HepG2 (cell line): Measurements from ENCODE around the gene NT5C1B.
"Not testable (repeated sequence)": the region's sequence is repeated elsewhere in the genome, so short reads cannot be mapped to it uniquely, and the experiment has no call there.

Source experiments
- ARNT ChIP-seq: fragments of 450-650 bp; IDR thresholded peaks from 2 replicates; pipeline ENCODE4 v1.6.1; 2017
- CBFB ChIP-seq: sonication (generic); formaldehyde crosslinking; IDR thresholded peaks from 2 replicates; pipeline ENCODE4 v1.4.0; 2020; ENCODE audit warnings: missing genetic modification reagents
- CTCF ChIP-seq: sonication (generic); formaldehyde crosslinking; IDR thresholded peaks from 2 replicates; pipeline ENCODE4 v1.5.0; 2020; ENCODE audit warnings: mild to moderate bottlenecking, missing genetic modification reagents, moderate library complexity
- HMGXB4 ChIP-seq, 2 experiments: sonication (generic) in 1 of 2; formaldehyde crosslinking in 1 of 2; IDR thresholded peaks; 2 replicates each; pipeline versions ENCODE4 v1.4.0 to v1.6.1; 2018 to 2020; ENCODE audit warnings: missing genetic modification reagents in 2 of 2, borderline replicate concordance in 1 of 2, low read depth in 1 of 2, mild to moderate bottlenecking in 1 of 2, missing biosample characterization in 1 of 2
- PATZ1 ChIP-seq: sonication (generic); formaldehyde crosslinking; IDR thresholded peaks from 2 replicates; pipeline ENCODE4 v1.4.0; 2020; ENCODE audit warnings: missing genetic modification reagents
- PREB ChIP-seq: sonication (generic); formaldehyde crosslinking; IDR thresholded peaks from 2 replicates; pipeline ENCODE4 v1.4.0; 2020; ENCODE audit warnings: missing genetic modification reagents
- SMAD1 ChIP-seq: sonication (generic); formaldehyde crosslinking; IDR thresholded peaks from 2 replicates; pipeline ENCODE4 v1.4.0; 2020; ENCODE audit warnings: missing genetic modification reagents, low read depth, mild to moderate bottlenecking, borderline replicate concordance
- SP2 ChIP-seq: sonication (generic); formaldehyde crosslinking; IDR thresholded peaks from 2 replicates; pipeline ENCODE4 v1.5.1; 2020; ENCODE audit warnings: mild to moderate bottlenecking, missing genetic modification reagents
- ZNF558 ChIP-seq: sonication (generic); formaldehyde crosslinking; IDR thresholded peaks from 2 replicates; pipeline ENCODE4 v1.9.0; 2022; ENCODE audit warnings: mild to moderate bottlenecking, missing genetic modification reagents, borderline replicate concordance

GRCh38 chr2:18632699-18633098, 43.3 kb upstream of the NT5C1B start:
- TF ChIP-seq CBFB (CRISPR knock-in tag); PATZ1; SP2 (CRISPR knock-in tag); ARNT; ZNF558 (CRISPR knock-in tag); SMAD1; CTCF (CRISPR knock-in tag); PREB (CRISPR knock-in tag); HMGXB4 (CRISPR knock-in tag; IDR thresholded peaks at IDR 0.05; ENCODE audit: borderline replicate concordance in 1 of 2, low read depth in 1 of 2): not testable (repeated sequence)
